MCF 10A (cell line): ENCODE measurements around the gene R3HDM4. TPM values are rescaled to one million over a fixed set of nuclear protein-coding genes. Genes with fewer than 3 reads are reported as not detected.
A peak's percentile ranks its signal among the peaks of the same experiment; 100 is the strongest.

Experiments
- BruUV-seq: library from RNA; stranded (reverse); fragments of 400-500 nt; replicated peaks from 2 replicates; lab custom pipeline; 2021; lab: Mats Ljungman, UMichigan
- CTCF ChIA-PET: fragments of 300-600 bp; sonication (Branson Sonifier 250); formaldehyde crosslinking; extraction: SDS; loops from one replicate; lab custom pipeline; 2021; ENCODE audit warnings: antibody characterized with exemption, inconsistent platforms; lab: Yijun Ruan, JAX
- POLR2A ChIA-PET: fragments of 300-600, 350-650 bp; sonication (Branson Sonifier 250); formaldehyde crosslinking; extraction: SDS; loops from one replicate; lab custom pipeline; 2020; ENCODE audit warnings: antibody characterized with exemption, inconsistent platforms; lab: Yijun Ruan, JAX
- DNase-seq: peaks from one replicate; pipeline ENCODE4 v3.0.0-alpha.2; 2018; ENCODE audit not compliant: unreplicated experiment
- H3K27ac Mint-ChIP-seq: one replicate; pipeline ENCODE4 v1.8.0; 2022; ENCODE audit warnings: mild to moderate bottlenecking, low read depth, mixed read lengths; ENCODE audit not compliant: unreplicated experiment
- H3K27me3 Mint-ChIP-seq: one replicate; pipeline ENCODE4 v1.8.0; 2022; ENCODE audit warnings: mixed read lengths; ENCODE audit not compliant: insufficient read depth, unreplicated experiment
- H3K36me3 Mint-ChIP-seq: one replicate; pipeline ENCODE4 v1.8.0; 2022; ENCODE audit warnings: mild to moderate bottlenecking, moderate library complexity, mixed read lengths; ENCODE audit not compliant: insufficient read depth, unreplicated experiment
- H3K4me1 Mint-ChIP-seq: one replicate; pipeline ENCODE4 v1.8.0; 2022; ENCODE audit warnings: mixed read lengths; ENCODE audit not compliant: insufficient read depth, unreplicated experiment
- H3K4me3 Mint-ChIP-seq: one replicate; pipeline ENCODE4 v1.8.0; 2022; ENCODE audit warnings: mild to moderate bottlenecking, moderate library complexity, mixed read lengths; ENCODE audit not compliant: unreplicated experiment
- H3K9me3 Mint-ChIP-seq: one replicate; pipeline ENCODE4 v1.8.0; 2022; ENCODE audit warnings: mixed read lengths; ENCODE audit not compliant: unreplicated experiment
- CTCF ChIP-seq: fragments of 200-600 bp; IDR thresholded peaks from one replicate; pipeline ENCODE4 v1.8.0; 2022; ENCODE audit warnings: antibody characterized with exemption, mild to moderate bottlenecking; ENCODE audit not compliant: unreplicated experiment
- intact Hi-C: fragments of 100-400 bp; cut with micrococcal nuclease; formaldehyde crosslinking; loops from 2 replicates; pipeline ENCODE4 v1.14.1; 2022
- total RNA-seq: library from RNA; stranded (reverse); gene quantifications from 2 replicates; pipeline ENCODE4 v1.2.3, GENCODE V29; 2022

Gene R3HDM4
- total RNA-seq, 1 experiment from 2014 or later, result 73.6 TPM

- H3K27ac Mint-ChIP-seq, result no peak overlapping the region
- H3K36me3 Mint-ChIP-seq, result peaks cover 19% of the 10 kb centered on the region
- peaks cover 29% of the 10 kb centered on the region for H3K4me1 Mint-ChIP-seq
- no peak overlapping the region for H3K4me3 Mint-ChIP-seq
- ChIA-PET CTCF (interaction anchor here (1.2 kb wide), 1 partner anchor 257 kb away, joined by 3 read pairs; no protein-coding TSS in a partner anchor), POLR2A (interaction anchor here (0.9 kb wide), 1 partner anchor 313 kb away, joined by 3 read pairs; no protein-coding TSS in a partner anchor)
- no peaks in the 10 kb centered on the region for H3K9me3 Mint-ChIP-seq
- no peaks in the 10 kb centered on the region for H3K27me3 Mint-ChIP-seq
- BruUV-seq, result no TSS peak
- intact Hi-C loops, result no loop called here
- TF ChIP-seq CTCF, result no peak
- no peak for DNase-seq
Observed at GRCh38 chr19:937259-937694, 24.3 kb upstream of the R3HDM4 start.

GRCh38 chr19:936175-936546 lies 23.1 kb upstream of the R3HDM4 start:
- Mint-ChIP-seq H3K4me3 (no peak overlapping the region), H3K27ac (no peak overlapping the region), H3K4me1 (peaks cover 26% of the 10 kb centered on the region), H3K27me3 (no peaks in the 10 kb centered on the region), H3K9me3 (no peaks in the 10 kb centered on the region), H3K36me3 (peaks cover 22% of the 10 kb centered on the region)
- TF ChIP-seq CTCF, result no peak
- CTCF ChIA-PET, result interaction anchor here (0.7 to 1.6 kb wide), 2 partner anchors 13 to 35 kb away, joined by 3 to 4 read pairs; no protein-coding TSS in a partner anchor
- POLR2A ChIA-PET, result interaction anchor here (1.0 kb wide), 1 partner anchor 13 kb away, joined by 3 read pairs; no protein-coding TSS in a partner anchor
- DNase-seq, result no peak
- intact Hi-C loops, result no loop called here
- no TSS peak for BruUV-seq

DNA sequence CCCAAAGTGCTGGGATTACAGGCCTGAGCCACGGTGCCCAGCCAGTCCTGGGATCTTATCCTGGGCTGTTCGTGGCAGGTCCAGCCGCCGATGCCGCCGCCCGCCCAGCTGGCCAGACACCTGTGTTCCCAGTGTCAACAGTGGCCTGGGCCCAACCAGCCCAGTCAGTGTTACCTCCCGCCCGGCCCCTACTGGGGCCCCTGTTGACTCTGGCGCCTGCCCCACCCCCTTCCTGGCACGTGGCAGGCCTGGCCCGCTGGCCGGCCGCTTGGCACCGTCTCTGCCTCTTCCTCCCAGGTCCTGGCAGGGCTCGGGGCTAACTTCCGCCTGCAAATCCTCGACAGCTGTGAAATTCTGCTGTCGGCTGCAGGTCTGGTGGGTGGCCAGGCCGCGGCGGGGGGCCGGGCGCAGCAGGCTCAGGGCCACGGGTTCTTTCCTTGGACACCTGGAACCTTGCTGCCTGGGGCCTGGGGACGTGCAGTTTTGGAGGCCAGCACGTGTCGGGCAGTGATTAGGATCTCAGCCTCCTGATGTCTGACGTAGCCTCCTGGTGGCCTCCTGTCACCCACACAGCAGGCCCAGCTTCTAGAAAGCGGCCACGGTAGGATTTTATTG lies 22.0 kb upstream of the R3HDM4 start:
- H3K9me3 Mint-ChIP-seq, result no peaks in the 10 kb centered on the region
- peaks cover 26% of the 10 kb centered on the region for H3K36me3 Mint-ChIP-seq
- DNase-seq, result peak; percentile 90
- intact Hi-C loops, result no loop called here
- H3K4me1 Mint-ChIP-seq, result peaks cover 21% of the 10 kb centered on the region
- H3K4me3 Mint-ChIP-seq, result no peak overlapping the region
- ChIA-PET POLR2A (interaction anchor here (0.8 kb wide), 1 partner anchor 49 kb away, joined by 3 read pairs; the partner anchor contains the start of gene WDR18), CTCF (interaction anchor here (0.6 to 1.6 kb wide), 2 partner anchors 36 to 164 kb away, joined by 3 to 4 read pairs; no protein-coding TSS in a partner anchor)
- H3K27ac Mint-ChIP-seq, result no peak overlapping the region
- no peak for TF ChIP-seq CTCF
- BruUV-seq, result no TSS peak
- H3K27me3 Mint-ChIP-seq, result no peaks in the 10 kb centered on the region

GRCh38 chr19:934197-934840 lies 21.3 kb upstream of the R3HDM4 start:
- DNase-seq, result no peak
- Mint-ChIP-seq H3K9me3 (no peaks in the 10 kb centered on the region), H3K27ac (no peak overlapping the region), H3K27me3 (no peaks in the 10 kb centered on the region), H3K36me3 (peaks cover 30% of the 10 kb centered on the region), H3K4me1 (peaks cover 18% of the 10 kb centered on the region), H3K4me3 (no peak overlapping the region)
- intact Hi-C loops, result no loop called here
- ChIA-PET POLR2A (interaction anchor here (0.6 to 1.5 kb wide), 5 partner anchors 41 to 235 kb away, joined by 3 to 7 read pairs (median 3); partner anchors contain the start of genes MED16, RNU6-9 and WDR18), CTCF (no interaction called here)
- no peak for TF ChIP-seq CTCF
- BruUV-seq, result no TSS peak
